HG02763 (cell line): ENCODE results near the gene DLL1.

Experiments
- ATAC-seq: cut with Tn5 transposase; IDR thresholded peaks from one replicate; pipeline ENCODE4 v1.9.1; 2021; ENCODE audit warnings: mild to moderate bottlenecking, moderate library complexity; ENCODE audit not compliant: unreplicated experiment

Gene DLL1

DNA sequence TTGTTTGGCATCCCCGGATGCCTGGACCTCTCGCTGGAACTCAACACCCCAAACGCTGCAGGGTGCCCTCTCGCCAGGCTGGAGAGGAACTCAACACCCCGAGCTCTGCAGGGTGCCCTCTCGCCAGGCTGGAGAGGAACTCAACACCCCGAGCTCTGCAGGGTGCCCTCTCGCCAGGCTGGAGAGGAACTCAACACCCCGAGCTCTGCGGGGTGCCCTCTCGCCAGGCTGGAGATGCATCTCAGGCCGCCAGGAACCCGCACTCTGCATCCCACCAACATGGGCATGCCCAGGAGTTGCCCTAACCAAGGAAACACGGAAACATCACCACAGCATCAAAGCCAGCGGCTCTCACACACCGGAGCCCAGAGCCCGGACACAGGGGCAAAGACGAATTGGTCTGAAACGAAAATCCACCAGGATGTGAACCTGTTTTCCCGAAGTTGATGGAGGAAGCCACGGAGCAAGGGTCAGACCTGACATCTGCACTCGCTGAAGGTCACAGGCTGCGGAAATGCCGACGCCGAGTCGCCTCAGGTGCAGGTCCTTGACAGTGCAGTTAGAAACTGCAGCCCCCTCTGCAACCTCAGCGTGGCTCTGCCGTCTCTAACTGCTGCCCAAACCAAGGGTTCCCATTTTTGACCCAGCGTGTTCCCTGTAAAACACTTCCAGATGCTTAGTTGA lies 37.5 kb downstream of the DLL1 start:
- ATAC-seq, result no peak

DNA sequence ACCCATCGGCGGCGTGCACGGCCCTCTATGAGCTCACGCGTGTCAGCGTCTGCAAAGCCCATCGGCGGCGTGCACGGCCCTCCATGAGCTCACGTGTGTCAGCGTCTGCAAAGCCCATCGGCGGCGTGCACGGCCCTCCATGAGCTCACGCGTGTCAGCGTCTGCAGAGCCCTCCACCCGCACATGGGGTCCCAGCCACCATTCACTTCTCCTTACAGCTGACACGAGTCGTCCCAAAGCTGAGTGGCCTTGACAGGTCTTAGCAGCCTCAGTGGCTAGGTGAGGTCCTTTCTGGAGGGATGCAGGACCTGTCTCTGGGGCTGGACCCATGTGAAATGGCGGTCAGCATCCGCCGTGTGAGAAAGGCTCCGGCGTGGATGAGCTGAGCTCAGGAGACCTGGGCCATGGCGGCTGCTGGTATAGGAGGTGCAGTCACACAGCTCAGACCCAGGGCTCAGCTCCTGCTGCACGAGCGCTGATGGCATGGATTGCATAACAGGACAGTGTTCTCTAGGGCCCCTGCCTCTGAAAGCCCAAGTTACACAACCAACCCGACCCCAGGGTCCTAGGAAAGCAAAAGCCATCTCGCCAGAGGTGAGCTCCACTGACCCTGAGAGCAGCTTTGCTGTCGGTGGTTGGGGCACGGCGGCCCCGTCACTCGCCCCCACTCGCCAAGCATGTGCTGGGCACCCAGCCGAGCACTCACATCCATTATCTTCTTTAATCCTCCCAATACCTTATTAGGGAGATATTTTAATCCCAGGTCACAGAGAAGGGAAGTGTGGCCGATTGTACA lies 38.9 kb downstream of the DLL1 start:
- ATAC-seq, result no peak

DNA sequence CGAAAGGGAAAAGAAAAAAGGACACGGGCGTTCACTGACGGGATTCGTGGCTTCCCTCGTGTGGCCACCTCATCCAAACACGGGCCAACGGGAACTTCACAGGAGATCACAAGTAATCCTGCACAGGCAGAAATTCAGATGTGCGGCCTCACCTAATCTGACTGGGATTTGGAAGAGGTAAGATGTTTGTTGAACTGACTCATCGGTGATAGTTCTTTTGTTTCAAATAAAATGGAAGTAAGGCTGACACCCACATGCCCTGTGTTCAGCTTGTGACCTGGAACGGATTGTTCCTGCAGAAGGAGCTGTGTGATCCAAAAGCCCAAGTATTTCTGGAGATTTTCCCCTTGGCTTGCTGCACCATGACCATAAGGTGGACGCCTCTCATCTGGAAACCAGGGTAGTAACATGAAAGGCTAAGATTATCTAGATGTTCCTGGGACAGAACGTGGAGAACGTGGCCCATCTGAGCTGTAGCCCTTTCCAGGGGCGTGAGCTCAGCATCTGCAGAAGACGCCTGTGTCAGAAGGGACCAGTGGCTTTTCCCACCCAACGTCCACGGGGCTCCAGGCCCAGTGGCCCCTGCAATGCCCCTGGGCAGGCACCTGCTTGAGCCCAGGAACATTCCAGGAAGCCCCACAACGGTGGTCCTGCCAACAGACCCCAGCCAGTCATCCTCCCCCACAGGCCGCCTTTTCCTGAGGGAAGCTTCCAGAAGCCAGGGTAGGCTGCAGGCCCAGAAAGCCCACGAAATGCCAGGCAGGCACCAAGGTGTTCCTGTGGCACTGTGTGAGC lies 39.7 kb downstream of the DLL1 start:
- no peak for ATAC-seq

DNA sequence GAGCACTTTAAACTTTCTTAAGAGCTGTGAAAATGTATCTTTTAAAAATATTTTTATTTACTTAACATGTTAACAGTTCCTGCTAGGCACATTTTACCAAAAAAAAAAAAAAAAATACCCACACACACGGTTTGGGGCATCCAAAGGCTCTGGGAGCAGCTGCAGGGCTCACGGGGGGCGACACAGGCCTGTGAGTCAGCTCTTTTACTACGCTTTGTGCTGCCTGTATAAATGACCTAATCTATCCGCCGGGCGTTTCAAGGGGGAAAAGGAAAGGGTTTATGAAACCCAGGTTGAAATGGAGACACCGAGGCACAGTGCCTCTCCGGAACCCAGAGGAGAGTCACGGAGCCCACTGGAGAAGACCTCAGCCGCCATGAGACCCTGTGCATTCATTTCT lies 40.4 kb downstream of the DLL1 start:
- no peak for ATAC-seq

DNA sequence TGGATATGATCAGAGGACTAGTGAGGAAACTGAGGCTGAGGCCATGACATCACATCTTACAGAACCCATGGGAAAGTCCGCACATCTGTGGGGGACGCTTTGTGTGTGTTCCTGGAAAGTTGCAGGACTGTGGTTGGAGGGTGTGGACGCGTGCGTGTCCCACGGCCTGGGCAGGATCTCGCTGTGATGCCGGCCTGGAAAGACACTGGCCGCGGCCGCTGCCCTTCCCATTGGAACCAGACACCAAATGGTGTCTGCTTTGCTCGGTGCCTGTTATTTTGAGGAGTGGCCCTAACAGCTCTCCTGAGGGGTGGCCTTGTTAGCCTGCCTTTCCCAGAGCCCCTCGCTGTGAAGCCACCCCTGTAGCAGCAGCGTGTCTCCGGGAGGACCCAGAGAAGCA lies 41.1 kb downstream of the DLL1 start:
- no peak for ATAC-seq

DNA sequence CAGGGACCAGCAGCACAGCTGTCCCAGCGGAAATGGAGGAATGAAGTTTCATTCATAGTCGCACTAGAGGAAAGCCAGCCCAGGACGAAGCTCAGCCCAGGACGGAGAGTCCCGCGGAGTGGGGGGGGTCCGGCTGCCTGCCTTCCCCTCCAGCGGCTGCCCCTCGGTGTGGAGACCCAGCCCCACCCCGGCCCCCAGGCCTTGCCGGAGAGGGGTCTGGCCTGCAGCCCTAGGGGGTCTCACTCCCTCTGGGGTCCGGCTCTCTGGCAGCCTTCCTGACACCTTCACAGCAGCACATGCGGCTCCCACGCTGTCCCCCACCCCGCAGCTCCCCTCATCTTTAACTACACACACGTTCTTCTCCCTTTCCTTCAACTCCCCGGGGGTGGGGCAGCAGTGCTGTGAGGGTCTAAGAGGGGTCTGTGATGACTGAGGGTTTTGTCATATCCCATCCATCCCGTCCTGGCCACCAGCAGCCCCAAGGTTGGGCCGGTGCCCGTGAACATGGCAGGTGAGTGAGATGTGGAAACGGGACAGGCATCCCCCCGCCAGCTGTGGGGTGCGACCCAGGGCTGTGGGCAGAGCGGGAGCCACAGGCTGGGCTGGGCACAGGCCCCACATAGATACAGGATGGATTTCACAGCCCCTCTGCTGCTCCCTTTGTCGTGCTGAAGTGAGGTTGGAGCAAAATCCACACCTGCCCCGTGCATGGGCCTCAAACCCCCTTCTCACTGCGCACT lies 41.8 kb downstream of the DLL1 start:
- no peak for ATAC-seq

DNA sequence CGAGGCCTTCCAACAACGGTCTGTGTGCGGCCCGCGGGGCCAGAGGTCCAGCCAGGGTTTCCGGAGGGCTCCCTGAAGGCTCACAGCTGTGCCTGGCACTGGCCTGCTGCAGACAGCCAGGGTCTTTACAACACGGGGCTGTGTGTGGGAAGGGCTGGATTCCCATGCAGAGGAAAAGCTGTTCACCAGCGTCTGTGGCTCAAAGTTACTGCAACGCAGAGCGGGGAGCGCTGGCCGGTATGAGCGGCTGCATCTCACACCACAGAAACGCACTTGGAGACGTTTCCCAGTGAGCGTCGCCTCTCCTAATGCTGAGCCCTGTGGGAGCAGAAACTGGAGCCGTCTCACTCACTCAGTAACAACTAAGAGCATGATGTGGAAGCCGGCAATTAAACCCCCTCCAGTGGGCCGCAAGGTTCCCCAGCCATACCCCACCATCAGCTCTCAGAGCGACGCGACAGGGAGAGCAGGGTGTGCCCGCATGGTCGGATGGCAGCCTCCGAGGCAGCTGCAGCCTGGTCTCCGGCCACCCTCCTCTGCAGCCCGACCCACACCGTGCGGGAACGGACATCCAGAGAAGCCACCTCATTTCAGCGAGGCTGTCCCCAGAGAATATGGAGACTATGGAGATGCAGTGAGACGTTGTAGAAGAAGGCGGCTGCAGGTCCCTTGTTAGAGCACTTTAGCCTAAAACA lies 42.6 kb downstream of the DLL1 start:
- no peak for ATAC-seq

DNA sequence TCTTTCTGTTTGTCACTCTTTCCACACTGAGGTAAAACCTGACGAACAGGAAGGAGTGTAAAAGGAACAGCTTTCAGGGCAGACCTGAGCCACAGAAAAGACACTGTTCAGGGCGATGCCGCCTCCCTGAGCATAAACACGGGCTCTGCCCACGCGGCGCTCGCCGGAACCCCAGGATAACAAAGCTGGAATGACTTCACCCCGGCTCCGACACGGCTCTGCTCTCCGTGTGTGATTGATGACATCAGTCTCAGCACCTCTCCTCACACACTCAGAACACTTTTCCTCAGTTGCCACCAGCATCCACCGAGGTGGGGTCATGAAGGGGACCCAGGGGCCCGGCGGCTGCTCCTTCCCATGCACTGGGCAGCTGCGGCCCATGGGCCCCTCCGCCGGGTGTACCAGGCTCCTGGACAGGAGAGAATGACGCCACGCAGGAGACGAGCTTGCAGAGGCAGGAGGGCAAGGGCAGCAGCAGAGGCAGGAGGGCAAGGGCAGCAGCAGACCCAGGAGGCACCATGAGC lies 43.6 kb downstream of the DLL1 start:
- no peak for ATAC-seq

DNA sequence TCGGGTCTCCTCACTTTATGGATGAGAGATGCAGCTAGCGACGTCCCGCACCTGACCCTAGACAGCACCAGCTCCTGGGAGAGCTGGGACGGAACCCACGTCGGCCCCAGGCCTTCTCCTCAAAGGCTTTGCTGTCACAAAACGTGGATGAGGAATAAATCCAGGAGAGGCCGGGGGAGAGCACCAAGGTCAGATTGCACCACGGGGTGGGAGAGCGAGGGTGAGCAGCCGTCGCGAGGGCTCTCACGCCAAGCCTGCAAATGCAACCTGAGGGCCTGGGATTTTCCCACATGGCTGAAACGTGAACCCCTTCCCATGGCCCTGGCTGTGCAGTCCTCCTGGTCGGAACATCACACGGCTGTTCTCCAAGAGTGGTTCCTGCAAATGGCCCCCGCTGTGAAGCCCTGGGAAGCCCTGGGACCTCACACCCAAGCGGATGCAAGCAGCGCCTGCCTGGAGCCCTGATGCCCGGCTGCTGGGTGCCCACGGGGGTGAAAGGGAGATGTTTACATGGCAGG lies 45.3 kb downstream of the DLL1 start:
- no peak for ATAC-seq

DNA sequence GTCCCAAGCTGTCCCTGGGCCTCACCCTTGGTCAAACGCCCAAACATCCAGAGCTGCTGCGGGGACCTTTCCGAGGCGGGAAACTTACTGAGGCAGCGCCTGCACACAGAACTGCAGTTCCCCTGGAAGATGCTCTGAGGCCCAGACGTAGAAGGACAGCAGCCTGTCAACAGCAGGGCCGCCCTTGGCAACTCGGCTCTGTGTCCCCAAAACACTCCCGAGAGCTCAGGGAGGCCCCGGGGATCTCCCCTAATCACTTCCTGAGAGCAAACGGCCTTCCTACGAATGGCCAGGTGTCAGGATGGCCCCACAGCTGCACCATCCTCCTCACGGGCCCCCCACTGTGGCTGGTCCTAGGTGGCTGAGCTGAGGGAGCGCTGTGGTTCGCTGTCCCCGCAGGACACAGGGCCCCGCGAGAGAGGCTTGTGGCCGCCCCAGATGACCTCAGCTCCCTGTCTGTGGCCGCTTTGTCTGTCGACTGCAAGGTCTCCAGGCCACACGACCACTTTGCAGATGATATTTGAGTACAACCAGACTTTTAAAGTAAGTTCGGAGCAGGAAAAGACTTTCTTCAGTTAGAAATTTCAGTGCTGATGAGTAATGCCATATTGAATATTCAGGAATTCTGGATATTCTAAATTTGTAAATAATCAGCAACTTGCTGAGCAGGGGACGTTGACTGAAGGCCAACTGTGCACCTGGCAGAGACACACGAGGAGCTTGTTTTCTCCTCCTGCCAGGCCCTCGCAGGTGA lies 46.0 kb downstream of the DLL1 start:
- no peak for ATAC-seq

DNA sequence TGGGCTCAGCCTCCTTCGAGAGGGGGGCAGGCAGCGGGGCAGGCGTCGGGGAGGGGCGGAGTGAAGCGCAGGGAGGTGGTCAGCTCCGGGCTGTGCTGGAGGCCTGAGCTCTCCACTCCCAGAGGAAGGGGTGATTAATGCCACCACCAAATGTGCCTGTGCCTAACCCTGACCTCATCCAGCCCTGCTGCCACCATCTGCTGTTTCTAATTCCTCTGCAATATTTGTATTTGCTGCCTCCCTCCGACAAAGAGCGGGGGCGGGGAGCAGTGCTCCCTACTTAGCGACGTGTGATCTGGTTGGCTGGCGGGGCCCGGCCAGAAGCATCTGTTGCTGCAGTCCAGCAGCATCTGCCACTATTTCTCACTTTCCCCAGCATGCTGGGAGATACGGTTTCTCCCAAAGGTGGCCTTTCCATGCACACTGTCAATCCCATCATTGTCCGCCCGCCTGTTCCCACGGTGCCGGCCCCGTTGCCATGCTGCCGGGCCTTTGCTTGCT lies 47.0 kb downstream of the DLL1 start:
- ATAC-seq, result no peak

DNA sequence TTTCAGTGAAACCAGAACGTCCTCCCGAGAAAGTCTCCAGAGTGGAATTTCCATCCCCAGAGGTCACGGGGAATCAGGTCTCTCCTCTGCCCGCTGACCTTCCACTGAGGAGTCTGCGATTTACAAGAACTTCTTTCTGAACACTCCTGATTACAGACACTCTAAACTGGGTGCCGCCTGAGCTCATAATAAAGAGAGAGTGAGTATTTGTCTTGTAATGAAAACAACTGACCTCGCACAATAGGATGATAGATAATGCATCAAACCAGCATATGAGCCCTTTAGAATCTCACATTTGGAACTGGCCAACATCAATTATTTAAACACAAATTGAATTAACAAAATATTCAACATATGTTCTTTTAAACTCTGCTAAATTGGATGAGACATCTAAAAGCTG lies 47.5 kb downstream of the DLL1 start:
- ATAC-seq, result no peak

DNA sequence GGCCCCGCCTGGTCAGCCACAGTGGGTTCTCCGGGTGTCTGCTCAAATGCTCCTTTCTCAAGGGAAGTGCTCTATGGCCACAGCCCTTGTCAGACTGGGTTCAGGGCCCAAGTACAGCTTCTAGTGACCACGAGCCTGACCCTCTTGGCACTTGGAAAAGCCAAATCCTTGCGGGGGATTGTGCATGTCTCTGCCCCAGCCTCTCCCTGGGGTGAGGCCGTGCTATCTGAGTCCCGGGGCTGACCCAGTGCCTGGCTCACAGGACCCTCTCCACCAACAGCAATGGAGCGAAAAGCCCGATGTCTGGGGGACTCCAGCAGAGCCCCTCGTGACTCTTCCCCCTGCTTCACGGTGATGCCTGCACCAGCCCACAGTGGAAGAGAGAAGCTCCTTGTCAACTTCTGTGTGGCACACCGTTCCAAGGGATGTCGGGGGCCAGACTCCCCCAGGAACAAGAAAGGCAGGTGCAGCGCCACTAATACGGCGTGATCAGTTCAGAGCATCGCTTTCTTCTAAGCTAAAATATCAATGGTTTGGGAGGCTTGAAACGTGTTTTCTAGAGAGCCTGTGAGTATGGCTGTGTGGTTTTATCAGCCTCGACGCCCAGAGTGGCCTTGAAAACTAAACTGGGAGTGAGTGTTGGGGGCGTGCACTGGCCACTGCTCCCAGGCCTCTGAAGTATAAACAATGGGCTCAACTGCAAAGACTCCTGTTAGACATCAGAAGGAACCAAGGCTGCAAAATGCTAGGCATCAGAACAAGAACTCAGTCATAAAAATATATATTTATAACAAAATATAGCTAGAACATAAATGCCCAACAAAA lies 51.9 kb downstream of the DLL1 start:
- no peak for ATAC-seq

DNA sequence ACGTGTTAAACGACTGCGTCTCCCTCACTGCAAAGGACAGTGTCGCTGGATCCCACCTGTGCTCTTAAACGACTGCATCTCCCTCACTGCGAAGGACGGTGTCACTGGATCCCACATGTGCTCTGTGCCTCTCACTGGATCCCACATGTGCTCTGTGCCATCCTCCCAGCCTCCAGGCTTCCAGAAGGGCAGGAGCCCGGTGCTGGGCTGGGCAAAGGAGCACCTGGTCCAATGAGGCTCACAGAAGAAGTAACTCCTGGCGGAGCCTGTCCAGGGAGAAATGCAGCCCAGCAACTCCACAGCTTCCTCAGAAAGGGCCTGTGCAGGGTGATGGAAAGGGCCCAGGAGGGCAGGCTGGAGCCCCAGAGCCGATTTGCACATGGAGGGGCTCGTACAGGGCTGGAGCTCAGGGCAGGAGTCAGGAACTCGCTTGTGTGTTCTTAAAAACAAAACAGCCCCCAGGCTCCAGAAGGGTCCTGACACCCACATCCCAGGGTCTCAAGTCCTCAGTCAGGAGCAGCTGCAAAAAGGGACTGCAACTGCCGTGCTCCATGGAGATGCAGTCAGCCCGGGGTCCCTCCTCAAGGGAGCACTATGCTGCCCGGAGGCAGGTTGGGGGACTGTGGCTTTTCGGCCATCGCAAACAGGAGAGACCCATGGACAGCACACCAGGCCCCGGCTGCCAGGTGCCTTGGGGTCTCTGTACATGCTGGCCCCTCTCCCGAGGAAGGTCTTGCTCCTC lies 52.7 kb downstream of the DLL1 start:
- ATAC-seq, result no peak

DNA sequence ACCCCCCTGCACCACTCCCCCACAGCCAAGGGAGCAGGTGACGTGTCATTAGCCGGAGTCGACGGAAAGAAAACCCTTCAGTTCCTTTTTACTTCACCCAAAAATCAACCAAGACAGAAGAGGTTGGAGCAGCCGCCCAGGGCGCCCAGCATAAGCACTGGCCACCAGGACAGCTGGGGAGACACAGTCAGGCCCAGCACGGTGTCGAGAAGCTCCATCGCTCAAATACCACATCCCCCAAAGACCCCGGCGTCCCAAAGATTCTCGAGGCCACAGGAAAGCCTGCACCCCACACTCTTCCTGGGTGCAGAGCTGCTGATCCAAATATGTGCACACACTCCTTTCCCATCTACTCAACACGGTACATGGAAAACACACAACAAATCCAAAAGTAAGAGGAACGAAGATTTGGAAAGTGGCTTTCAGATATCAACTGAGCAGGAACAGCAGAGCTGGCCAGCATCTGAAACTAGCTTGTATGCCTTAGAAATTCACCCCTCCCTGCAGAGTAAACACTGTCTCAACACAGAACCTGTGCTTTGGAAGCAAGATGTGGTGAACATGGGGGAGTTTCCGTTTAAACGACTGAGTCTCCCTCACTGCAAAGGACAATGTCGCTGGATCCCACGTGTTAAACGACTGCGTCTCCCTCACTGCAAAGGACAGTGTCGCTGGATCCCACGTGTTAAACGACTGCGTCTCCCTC lies 54.6 kb downstream of the DLL1 start:
- no peak for ATAC-seq

DNA sequence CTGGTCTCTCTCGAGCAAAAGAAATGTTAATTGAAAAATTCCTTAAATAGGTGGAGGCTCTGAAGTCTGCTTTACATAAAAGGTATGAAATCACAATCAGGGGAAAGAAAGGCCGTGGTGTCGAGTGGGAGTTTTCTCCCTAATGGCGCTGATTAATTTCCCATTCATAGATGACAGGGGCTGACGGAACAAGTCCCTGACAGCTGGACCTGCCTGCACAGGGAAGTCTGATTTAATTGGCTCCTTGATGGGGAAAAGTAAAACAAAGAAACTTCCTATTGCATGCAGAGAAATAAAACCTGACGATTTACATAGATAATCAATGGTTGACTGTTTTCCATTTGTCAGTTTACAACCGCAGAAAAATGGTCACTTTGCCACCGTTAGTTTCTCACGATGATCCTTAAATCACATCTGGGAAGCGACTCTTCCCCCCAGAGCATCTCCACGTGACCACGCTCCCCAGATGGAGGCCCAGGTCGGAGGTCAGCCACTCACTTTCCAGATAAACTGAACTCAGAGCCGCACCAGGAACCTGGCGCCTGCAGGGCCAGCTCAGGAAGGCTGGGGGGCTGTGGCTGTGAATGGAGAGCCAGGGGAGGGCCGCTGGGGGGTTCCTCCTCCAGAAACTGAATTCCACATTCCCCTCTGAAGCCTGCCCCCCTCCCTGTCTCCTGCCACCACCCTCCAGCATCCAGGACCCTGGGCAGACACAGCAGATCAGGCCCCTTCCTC lies 55.3 kb downstream of the DLL1 start:
- no peak for ATAC-seq
